ENCODE results near the gene TRPC4.

TRPC4 gene

DNA sequence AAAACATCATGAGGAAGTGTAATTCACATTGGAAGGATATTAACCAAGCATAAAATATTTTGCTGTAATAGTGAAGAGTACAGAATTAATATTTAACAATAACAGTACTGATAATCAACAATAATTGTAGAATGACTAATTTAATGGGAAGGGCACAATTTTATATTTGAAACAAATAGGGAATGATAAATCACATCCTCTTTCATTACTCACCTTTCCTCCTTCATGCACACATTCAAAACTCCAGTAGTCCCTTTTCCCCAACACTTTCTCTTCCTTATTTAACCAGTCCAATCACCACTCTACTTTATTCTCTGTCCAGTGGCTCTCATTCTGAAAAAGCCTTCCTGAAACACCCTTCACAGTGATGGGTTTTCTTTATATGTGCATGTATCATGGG is 160.3 kb downstream of the TRPC4 start:
- no peak for DNase-seq

DNA sequence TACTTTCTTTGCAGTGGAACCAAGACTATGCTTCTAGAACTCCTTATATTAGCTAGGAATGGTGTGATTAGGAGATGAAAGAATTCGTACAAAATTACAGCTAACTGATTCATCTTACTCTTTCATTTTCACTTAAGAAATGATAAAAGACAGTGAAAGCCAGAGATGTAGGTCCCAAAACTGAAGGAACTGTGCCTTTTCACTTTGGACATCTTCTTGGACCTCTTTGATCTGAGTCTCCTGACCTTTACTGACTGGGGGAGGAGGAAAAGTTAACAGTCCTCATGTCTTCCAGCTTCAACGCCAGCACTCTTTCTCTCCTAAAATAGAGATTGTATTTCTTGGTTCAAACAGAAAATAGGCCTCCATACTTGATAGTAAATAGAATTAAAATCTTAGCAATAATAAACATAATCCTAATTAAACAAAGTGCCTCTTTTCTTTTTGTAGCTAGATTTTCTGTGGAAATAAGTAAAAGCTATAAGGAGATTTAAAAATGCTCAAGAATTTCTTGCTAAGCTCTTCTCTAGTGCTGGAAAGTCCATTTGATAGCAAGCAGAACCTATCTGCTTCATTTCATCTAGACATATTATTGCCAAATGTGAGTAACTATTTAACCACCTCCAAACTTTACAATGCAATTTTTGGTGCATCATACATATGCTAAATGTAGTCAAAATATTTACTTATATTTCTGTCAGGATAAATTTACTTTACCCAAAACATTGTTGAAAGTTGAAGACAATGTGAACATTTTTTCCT is 161.7 kb downstream of the TRPC4 start:
- no peak for DNase-seq

DNA sequence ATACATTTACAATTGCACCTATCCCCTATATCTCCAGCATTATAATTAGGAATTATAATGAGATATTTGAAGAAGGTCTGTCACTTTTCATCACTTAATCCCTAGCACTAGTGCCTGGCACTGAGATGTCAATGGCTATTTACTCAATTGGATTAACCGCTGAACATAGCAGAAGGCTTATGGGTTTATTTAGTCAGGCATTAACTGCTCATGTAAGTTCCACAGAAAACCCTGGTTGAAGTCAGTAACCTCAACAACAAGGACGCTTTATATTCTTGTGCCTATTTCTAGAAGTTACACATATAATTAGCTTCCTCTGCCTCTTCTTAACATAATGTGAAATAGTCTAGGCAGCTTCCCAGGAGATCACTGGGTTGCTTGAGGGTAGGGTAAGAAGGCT is 163.5 kb downstream of the TRPC4 start:
- no peak for DNase-seq

DNA sequence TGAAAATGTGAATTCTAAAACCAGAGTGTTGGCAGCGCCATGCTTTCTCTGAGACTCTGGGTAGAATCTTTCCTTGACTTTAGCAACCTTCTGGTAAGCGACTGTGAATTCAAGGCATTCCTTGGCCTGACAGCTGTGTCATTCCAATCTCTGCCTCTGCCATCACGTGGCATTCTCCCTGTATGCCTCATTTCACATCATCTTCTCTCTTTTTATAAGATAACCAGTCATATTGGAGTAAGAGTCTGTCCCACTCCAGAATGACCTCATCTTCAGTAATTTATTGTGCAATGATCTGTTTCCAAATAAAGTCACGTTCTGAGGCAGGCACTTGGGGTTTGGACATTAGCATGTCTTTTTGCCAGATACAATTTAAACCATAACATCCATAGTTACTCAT is 167.6 kb downstream of the TRPC4 start:
- DNase-seq = no peak

DNA sequence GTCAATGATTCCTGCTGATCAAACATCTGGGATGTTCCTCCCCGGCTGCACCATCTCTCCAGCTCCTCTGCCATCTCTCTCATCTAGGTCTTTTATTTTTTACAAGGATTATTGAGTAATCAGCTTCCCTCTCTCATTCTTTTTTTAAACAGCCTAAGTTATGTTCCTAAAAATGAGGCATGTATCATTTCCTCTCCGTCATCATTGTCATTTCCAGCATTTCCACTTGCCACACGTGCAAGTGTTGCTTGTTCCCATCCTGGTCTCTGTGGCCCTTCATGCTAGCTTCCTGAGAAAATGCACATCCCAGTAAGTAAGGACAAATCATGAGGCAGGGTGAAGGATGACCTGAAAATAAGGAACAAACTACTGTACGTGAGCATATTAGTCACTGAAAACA is 168.3 kb downstream of the TRPC4 start:
- DNase-seq = no peak

DNA sequence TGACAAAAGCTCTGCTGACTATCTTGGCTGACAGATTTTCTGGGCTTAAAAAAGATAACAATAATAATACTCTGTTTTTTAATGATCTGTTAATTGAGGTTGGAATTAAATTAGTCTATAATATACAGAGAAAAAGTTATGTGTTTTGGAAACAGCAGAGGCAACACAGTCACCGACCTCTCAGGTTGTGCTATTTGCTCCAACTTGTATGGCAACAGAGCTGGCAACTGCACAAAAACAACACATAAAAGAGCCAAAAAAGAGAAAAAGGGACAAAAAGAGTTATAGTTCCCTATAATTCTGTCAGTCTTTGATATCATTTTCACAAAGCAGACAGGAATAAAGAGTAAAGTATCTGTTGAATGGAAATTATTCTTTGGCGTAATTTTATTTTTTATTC is 168.7 kb downstream of the TRPC4 start:
- DNase-seq = no peak

DNA sequence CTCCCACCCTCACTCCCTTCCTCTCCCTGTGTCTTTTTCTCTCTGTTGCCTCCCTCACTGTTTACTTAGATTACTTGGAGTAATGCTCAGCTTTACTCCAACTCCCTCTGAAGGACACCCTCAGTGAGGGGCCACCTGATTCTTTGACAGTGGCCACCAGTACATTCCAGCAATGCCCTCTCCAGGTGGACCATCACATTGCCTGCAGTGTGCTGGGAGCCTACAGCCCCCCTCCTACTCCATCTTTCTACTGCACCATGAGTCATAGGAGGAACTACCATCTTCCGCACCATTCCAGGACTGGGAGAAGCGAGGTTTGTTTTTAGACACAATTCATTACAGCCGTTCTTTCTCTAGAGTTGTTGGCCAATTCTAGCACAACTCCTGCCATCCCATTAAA is 174.4 kb downstream of the TRPC4 start:
- no peak for DNase-seq

DNA sequence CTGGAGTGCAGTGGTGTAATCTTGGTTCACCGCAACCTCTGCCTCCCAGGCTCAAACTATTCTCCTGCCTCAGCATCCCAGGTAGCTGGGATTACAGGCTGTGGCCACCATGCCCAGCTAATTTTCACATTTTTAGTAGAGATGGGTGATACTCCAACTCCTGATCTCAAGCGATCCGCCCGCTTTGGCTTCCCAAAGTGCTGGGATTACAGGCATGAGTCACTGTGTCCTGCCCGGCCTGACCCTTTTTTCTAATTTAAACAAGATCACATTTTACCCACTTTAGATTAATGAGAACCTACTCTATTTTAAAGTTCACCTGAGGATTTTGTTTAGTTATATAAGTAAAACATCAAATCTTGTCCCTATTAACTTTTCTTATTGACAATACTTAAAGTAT is 179.2 kb downstream of the TRPC4 start:
- no peak for DNase-seq

DNA sequence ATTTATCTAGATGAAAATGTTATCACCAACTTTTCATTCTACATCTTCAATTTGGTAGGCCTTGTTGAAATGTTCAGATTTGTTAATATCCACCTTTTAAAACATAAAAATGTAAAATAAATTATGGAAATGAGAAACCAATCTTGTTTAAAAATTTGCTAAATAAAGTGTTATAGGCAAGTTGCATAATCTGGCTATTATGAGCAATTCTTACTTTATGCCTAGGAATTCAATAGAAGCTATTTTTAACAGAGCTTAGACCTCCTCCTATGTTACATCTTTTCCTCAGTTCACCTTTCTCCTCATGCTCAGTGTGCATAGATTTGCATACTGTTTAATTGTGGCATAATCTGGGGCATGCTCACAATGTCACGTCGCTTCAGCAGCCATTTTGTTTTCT is 183.1 kb downstream of the TRPC4 start:
- DNase-seq = no peak

DNA sequence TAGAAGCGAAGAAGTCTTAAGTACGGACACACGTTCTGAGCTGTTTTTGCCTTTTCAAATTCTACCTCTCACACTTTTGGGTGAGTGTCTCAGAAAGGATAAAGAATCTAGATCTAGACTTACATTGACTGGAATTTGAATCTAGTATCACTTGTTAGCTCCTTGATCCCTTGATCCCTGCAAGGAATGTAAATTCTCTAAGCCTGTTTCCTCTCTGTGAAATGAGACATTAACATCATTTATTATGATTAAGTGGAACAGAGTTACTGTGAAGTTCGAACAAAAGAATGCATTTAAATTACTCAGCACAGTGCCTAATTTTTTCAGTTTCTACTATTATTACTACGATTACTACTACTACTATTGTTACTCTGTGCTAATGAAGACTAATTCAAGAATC is 184.4 kb downstream of the TRPC4 start:
- no peak for DNase-seq

DNA sequence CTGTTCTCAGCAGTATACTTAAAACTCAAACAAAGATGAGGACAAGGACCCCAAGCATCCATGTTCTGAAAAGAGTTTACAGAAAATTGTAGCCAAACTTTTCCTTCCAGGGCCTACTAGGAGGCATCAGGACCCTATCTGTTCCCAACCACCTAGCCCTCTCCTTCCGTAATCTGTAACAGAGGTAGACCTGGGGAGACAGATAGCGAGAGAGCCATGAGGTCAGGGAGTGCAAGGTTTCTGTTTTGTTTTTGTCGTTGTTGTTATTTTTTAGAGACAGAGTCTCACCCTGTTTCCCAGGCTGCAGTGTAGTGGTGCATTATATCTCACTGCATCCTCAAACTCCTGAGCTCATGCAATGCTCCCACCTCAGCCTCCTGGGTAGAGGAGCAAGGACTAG is 187.1 kb downstream of the TRPC4 start:
- DNase-seq = no peak

DNA sequence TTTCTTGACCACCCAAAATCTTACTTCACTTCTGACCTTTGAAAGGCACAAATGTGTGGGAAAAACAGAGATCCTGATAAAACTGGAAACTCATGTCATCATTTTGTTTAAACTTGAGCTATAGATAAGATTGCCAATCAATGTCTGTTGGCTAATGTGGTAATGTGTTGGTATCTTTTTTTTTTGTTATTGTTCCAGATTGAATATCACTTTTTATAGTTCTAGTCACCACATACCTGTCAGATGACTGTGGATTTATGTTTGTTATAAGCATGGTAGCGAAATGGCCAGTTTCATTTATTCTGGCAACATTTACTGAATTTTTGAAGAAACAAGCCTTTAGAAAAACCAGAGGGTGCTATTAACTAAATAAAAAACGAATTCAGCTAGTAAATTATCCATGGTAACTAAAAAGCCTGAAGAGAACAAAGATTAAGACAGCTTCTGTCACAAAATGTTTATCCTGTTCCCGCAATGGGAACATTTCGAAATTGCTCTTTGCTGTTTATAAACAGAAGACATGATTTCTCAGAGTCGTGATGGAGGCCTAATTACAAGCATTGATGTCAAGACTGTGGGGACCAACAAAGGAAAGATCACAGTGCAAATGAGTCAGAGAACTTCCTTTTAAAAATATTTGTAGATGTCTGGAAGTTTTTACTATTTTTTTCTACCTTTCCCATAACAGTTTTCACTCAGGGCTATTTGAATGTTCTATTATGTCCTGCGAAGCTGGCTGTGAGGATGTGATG is 188.1 kb downstream of the TRPC4 start:
- DNase-seq = no peak

DNA sequence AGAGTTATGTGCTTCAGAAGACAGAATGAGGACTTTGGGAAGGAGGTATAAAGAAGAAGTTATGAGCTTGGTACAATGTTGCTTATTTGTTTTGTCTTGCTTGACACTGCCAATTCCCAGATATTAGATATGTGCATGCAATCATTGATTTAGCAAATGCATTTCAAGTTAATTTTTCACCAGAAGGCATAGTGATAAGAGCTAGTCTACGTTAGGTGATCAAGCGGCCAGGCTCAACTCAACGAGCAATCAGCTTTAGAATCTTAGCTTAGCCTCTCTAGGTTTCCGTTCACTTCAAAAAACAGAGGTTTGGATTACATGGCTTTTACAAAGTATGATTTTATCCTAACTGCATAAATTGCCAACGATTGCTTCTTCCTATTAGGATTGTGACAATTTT is 189.4 kb downstream of the TRPC4 start:
- DNase-seq = no peak

DNA sequence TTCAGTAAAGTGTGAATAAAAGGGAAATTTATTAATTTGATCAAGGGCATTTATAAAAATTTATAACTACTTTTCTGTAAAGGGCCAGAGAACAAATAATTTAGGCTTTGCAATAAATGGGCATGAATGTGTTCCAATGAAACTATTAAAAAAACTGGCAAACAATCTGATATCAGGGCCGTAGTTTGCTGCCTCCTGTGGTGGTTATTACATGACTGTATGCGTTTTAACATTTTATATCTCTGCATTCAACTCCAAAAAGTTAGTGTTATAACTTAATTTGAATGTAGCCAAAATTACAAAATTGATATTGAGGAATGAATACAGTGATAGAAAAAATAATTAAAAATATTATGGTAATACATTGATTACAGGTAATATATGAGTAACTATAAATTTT is 190.5 kb downstream of the TRPC4 start:
- DNase-seq = no peak

DNA sequence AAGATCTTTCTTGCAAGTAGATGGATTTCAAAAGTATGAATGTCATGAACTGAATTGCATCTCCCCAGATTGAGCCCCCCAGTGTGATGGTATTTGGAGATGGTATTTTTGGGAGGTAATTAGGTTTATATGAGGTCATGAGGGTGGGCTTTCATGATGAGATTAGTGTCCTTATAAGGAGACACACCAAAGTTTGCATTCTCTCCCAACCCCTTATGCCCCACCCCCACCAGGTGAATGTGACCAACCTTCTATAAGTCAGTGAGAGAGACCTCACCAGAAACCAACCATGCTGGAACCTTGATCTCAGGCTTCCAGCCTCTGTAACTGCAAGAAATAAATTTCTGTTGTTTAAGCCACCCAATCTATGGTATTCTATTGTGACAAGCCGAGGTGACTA is 199.7 kb downstream of the TRPC4 start:
- DNase-seq = no peak

DNA sequence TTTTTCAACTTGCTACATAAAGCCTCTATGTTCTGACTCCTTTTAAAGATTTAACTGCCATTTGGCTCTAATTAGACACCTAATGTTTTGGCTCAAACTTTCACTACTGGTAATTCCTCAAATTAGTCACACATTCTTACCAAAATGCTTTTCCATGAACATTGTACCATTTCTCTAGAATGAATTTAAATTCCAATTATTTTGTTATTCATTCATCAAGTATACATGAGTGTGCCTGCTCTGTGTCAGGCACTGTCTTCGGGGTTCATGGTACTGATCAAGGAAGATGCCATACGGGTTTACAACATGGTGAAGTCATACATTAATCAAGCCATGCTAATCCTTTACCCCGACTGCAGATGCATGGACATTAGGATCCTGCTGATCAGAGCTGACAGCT is 201.9 kb downstream of the TRPC4 start:
- DNase-seq = no peak

DNA sequence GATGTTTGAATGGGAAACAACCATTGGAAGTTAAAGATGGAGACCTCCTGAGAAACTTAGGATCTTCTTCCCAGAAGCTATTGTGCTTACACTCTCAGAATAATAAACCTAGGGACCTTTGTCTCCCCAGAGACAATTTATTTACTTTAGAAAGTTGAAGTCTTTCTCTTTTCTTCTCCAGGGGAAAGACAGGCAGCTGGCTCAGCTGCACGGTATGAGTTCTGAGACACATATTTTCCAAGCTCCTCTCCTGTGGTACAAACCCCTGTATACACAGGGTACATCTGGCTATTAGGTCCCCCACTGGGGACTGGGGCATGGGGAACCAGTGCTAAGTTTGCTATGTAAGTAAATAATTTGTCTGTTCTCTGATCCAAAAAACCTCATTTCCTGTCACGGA is 203.5 kb downstream of the TRPC4 start:
- DNase-seq = no peak

DNA sequence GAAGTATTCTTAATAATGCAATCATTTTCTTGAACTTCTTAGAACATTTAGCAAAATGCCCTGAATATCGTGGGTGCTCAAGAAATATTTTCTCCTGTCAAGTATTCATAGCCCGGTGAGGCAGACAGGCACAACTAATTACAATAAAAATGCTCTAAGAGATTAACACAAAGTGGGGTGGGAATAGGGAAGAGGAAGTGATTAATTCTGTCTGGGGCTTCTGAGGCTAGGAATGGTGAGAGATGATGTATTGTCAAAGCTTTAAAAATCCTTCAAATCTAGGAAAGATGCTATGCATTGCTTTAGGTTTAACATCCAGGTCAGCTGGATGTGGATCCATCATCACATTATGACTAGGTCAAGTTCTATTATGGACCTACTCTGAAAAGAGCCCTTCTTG is 204.2 kb downstream of the TRPC4 start:
- DNase-seq = no peak

DNA sequence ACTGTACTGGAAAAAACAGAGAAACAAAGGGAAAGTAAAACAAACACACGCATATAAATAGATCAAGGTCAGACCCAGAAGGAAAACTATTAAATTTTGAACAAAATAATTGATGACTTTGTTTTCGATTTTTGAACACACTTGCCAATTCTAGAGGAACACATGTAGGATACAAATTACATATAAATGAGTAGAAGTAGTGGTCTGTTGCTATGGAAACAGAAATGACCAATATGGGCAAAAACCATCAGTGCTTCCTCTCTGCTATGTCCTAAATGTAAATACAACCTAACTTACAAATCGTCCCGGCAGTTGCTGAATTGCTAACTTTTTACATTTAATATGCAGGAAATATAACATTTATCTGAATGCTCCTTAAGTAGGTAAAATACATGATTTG is 205.8 kb downstream of the TRPC4 start:
- DNase-seq = no peak

DNA sequence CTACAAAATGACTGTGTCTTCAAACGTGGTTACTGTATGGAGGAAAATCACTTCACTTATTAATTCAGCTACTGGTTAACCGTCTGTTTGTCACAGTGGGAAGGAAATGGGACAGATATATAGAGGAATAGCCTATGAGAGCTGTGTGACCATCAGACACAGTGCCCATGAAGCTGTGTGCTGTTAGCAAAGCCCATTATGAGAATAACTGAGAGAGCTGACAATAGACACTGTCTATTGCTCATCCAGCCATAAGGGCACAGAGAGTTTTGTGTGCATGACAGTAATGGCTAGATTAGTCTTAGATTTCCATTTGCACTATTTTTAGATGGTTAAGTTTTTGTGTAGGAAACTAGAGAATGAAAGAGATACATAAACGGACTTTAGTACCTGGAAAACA is 206.9 kb downstream of the TRPC4 start:
- no peak for DNase-seq

DNA sequence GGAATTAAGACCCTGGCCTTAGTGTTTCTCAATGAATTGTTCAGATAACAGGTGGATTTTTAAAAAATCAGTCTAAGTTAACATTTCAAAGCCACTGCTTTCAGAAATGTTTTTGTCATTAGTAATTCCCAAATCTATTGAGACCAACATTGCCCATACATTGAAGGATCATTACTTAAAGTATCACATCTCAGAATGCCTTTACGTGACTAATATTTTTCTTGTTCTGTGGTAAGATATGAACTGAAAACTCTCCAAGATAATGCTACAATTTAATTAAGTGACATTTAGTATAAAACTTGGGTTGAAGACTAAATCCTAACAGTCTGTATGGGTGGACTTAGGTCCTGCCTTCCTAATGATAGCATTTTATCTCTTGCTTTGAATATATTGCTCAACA is 211.6 kb downstream of the TRPC4 start:
- DNase-seq = no peak

DNA sequence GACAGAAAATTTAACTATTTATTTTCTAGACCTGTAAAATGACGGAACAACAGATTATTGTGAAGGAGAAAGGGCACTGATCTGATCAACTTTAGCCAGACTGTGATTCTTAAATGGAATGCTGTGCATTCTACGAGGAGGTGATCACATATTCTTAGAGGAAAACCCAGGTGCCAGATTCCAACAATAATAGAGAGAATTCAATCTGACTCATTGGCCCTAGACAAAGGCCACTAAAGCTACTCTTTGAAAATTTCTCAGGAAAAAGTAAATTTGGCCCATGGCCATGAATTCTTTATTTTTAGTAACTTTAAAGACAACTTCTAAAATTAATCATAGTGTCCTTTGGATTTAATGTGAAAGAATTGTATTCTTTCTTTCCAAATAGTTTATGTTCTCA is 212.4 kb downstream of the TRPC4 start:
- DNase-seq = no peak

DNA sequence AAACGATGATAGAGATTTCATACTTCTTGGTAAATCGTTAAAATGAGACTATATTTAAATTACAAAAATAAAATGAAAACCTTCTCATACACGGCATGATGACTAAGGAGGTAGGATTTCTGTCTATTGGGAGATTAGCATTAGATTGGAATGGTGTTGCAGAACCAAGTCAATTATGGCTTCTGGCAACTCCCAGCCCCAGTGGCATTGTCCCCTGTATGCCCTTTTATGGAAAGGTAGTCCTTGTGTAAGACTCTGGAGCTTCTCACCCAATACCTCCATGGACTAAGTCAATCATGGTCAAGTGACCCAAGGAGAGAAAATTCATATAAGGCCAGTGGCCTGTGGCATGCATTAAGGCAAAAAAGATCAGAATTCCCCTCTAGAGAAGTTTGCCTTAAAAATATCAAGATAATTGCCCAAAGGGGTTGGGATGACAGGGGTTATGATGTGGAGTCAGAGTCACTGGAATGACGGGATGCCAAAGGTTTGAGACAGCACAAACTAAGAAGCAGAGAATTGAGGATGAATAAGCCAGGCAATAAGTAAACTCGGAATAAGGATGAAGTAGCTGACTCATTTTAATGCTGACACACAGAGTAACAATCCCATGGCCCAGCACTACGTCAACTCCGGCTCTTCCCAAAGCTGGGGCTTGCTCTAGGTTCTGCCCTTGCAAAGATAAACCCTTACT is 213.2 kb downstream of the TRPC4 start:
- DNase-seq = no peak

DNA sequence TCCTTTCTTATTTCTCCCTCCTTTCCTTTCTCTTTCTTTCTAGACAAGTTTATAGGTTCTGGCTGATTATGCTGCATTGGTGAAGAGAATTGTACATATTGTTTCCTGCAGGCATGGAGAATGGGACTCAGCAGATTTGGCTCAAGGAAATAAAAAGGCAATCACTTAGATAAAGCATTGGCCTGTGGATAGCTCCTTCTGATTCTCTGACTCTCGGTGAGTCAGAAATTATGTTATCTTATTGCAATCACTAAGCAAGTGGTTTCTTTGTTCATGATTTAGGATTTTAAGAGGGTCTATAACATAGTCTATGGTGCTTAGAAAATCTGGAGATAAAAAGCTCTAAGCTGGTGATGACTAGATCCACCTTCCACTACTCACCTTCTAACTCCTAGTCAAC is 217.0 kb downstream of the TRPC4 start:
- no peak for DNase-seq
